OCI-LY7 (cell line): Measurements from ENCODE around the gene C1QL2.

Experiments used
- CTCF ChIP-seq: fragments of 200-600 bp; sonication (generic); conservative IDR thresholded peaks from 2 replicates; pipeline ENCODE4 v1.5.1; 2014; ENCODE audit warnings: mild to moderate bottlenecking, antibody characterized with exemption, low read length, moderate library complexity, mixed read lengths
- EZH2phosphoT487 ChIP-seq: fragments of 200-600 bp; sonication (generic); IDR thresholded peaks from 2 replicates; pipeline ENCODE4 v1.6.1; 2018; ENCODE audit warnings: low read depth, borderline replicate concordance, mild to moderate bottlenecking, mixed run types, antibody characterized with exemption, low read length, moderate library complexity, mixed read lengths

GRCh38 chr2:119126650-119127049, 31.9 kb downstream of the C1QL2 start:
- TF ChIP-seq CTCF (peak; percentile 81), EZH2phosphoT487 (no peak)
